ENCODE data around the gene GRIP1.

The GRIP1 gene

DNA sequence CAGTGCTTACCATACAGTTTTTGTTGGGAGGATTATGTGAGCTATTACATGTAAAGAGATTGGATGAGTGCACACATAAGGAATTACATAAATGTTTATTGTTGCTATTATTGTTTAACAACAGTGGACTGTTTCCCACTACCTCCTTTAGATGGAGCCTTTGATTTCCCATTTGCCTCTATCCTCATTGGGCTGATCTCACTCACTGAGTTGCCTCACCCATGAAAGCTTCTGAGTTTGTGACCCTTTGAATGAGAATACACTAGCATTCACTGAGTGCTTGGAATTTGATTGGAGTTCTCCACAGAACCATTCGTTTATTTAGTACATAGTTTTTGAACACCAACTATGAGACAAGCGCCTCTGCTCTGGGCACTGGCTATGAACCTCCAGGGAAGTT lies 255.6 kb downstream of the GRIP1 start:
- H3K36me3 ChIP-seq (ENCODE audit: control insufficient read depth, insufficient read depth, low read length) = no peaks in the 10 kb centered on the region
- no peak overlapping the region for H3K9ac ChIP-seq (ENCODE audit: low read length)
- no peak overlapping the region for H3K4me3 ChIP-seq (ENCODE audit: low read depth, low read length)
- H3K27ac ChIP-seq (ENCODE audit: low read depth, low read length) = no peak overlapping the region
- no peaks in the 10 kb centered on the region for H3K27me3 ChIP-seq (ENCODE audit: control insufficient read depth, insufficient read depth, low read length)
- H3K4me1 ChIP-seq (ENCODE audit: control insufficient read depth, insufficient read depth, low read length) = peaks cover 21% of the 10 kb centered on the region
- H3K9me3 ChIP-seq (ENCODE audit: control insufficient read depth, insufficient read depth, low read depth, low read length) = peaks cover 4% of the 10 kb centered on the region; the same call in 1 of the 2 replicates

DNA sequence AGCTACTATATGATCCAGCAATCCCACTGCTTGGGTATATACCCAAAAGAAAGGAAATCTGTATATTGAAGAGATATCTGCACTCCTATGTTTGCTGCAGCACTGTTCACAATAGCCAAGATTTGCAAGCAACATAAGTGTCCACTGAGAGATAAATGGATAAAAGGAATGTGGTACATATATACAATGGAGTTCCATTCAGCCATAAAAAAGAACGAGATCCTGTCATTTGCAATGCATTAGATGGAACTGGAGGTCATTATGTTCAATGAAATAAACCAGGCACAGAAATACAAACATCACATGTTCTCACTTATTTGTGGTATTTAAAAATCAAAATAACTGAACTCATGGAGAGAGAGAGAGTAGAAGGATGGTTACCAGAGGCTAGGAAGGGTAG lies 260.0 kb downstream of the GRIP1 start:
- H3K4me1 ChIP-seq (ENCODE audit: control insufficient read depth, insufficient read depth, low read length) = no peaks in the 10 kb centered on the region; the same call in 1 of the 2 replicates
- H3K27ac ChIP-seq (ENCODE audit: low read depth, low read length) = no peak overlapping the region

GRCh38 chr12:66417217-66417616 lies 261.7 kb downstream of the GRIP1 start:
- no peaks in the 10 kb centered on the region for H3K36me3 ChIP-seq (ENCODE audit: control insufficient read depth, insufficient read depth, low read length)
- no peaks in the 10 kb centered on the region for H3K4me1 ChIP-seq (ENCODE audit: control insufficient read depth, insufficient read depth, low read length)
- H3K9me3 ChIP-seq (ENCODE audit: control insufficient read depth, insufficient read depth, low read depth, low read length) = peaks cover 13% of the 10 kb centered on the region; the same call in 1 of the 2 replicates
- no peaks in the 10 kb centered on the region for H3K27me3 ChIP-seq (ENCODE audit: control insufficient read depth, insufficient read depth, low read length)
- no peak overlapping the region for H3K9ac ChIP-seq (ENCODE audit: low read length)
- H3K27ac ChIP-seq (ENCODE audit: low read depth, low read length) = no peak overlapping the region
- no peak overlapping the region for H3K4me3 ChIP-seq (ENCODE audit: low read depth, low read length)

More for the DNA sequence above, 260.0 kb downstream of the GRIP1 start:
- H3K36me3 ChIP-seq (ENCODE audit: control insufficient read depth, insufficient read depth, low read length) = no peaks in the 10 kb centered on the region
- H3K27me3 ChIP-seq (ENCODE audit: control insufficient read depth, insufficient read depth, low read length) = no peaks in the 10 kb centered on the region
- H3K4me3 ChIP-seq (ENCODE audit: low read depth, low read length) = no peak overlapping the region
- peaks cover 6% of the 10 kb centered on the region; the same call in 1 of the 2 replicates for H3K9me3 ChIP-seq (ENCODE audit: control insufficient read depth, insufficient read depth, low read depth, low read length)
- H3K9ac ChIP-seq (ENCODE audit: low read length) = no peak overlapping the region

- no peaks in the 10 kb centered on the region for H3K36me3 ChIP-seq (ENCODE audit: control insufficient read depth, insufficient read depth, low read length)
- H3K27ac ChIP-seq (ENCODE audit: low read depth, low read length) = no peak overlapping the region
- no peak overlapping the region for H3K9ac ChIP-seq (ENCODE audit: low read length)
- H3K4me1 ChIP-seq (ENCODE audit: control insufficient read depth, insufficient read depth, low read length) = peaks cover 8% of the 10 kb centered on the region
- H3K27me3 ChIP-seq (ENCODE audit: control insufficient read depth, insufficient read depth, low read length) = no peaks in the 10 kb centered on the region
- H3K9me3 ChIP-seq (ENCODE audit: control insufficient read depth, insufficient read depth, low read depth, low read length) = peaks cover 8% of the 10 kb centered on the region; the same call in 1 of the 2 replicates
- H3K4me3 ChIP-seq (ENCODE audit: low read depth, low read length) = no peak overlapping the region
These were observed 269.5 kb downstream of the GRIP1 start for GRCh38 chr12:66409195-66409871.

DNA sequence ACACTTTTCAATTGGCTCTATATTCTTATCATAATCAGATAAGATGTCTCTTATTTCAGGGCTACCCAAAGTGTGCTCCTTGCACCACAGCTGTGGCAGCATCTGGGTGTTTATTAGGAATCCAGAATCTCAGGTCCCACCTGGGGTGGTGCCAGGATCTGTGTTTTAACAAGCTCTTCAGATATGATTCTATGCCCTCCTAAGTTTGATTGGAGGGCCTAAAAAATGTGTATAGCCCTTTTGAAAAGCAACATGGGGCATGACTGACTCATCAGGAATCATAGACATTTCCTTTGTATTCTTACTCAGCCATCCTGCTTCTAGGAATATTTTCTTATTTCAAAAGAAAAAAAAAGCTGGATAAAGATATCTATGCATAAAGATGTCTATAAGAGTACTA lies 273.5 kb downstream of the GRIP1 start:
- H3K9me3 ChIP-seq (ENCODE audit: control insufficient read depth, insufficient read depth, low read depth, low read length) = no peaks in the 10 kb centered on the region
- H3K4me1 ChIP-seq (ENCODE audit: control insufficient read depth, insufficient read depth, low read length) = peaks cover 11% of the 10 kb centered on the region
- no peak overlapping the region for H3K4me3 ChIP-seq (ENCODE audit: low read depth, low read length)
- no peak overlapping the region for H3K27ac ChIP-seq (ENCODE audit: low read depth, low read length)
- H3K36me3 ChIP-seq (ENCODE audit: control insufficient read depth, insufficient read depth, low read length) = no peaks in the 10 kb centered on the region
- no peaks in the 10 kb centered on the region for H3K27me3 ChIP-seq (ENCODE audit: control insufficient read depth, insufficient read depth, low read length)
- no peak overlapping the region for H3K9ac ChIP-seq (ENCODE audit: low read length)

DNA sequence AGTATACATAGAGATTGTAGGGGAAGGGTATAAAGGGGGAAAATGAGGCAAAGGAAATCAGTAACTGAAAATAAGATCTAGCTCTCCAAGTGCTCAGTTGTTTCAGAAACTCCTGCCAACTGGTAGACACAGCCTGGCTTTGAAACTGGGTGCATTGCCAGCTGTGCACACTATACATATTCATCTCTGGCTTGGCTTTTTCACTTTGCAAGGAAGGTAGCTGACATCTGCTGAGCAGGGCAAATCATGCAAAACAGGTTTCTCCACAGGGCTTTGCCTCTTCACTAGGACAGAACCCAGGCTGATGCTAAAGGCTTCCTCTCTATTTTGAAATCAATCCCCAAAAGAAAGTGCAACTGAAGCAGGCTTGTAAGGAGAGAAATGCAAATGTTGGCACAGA lies 275.1 kb downstream of the GRIP1 start:
- H3K27ac ChIP-seq (ENCODE audit: low read depth, low read length) = no peak overlapping the region

GRCh38 chr12:66399911-66400306 lies 279.0 kb downstream of the GRIP1 start:
- no peaks in the 10 kb centered on the region for H3K9me3 ChIP-seq (ENCODE audit: control insufficient read depth, insufficient read depth, low read depth, low read length)
- H3K4me3 ChIP-seq (ENCODE audit: low read depth, low read length) = no peak overlapping the region
- H3K4me1 ChIP-seq (ENCODE audit: control insufficient read depth, insufficient read depth, low read length) = peaks cover 9% of the 10 kb centered on the region; the same call in 1 of the 2 replicates
- no peak overlapping the region for H3K27ac ChIP-seq (ENCODE audit: low read depth, low read length)
- H3K27me3 ChIP-seq (ENCODE audit: control insufficient read depth, insufficient read depth, low read length) = no peaks in the 10 kb centered on the region
- no peaks in the 10 kb centered on the region for H3K36me3 ChIP-seq (ENCODE audit: control insufficient read depth, insufficient read depth, low read length)
- H3K9ac ChIP-seq (ENCODE audit: low read length) = no peak overlapping the region

More for the DNA sequence above, 275.1 kb downstream of the GRIP1 start:
- Histone ChIP-seq H3K9me3 (ENCODE audit: control insufficient read depth, insufficient read depth, low read depth, low read length) (no peaks in the 10 kb centered on the region), H3K9ac (ENCODE audit: low read length) (no peak overlapping the region), H3K27me3 (ENCODE audit: control insufficient read depth, insufficient read depth, low read length) (no peaks in the 10 kb centered on the region), H3K4me1 (ENCODE audit: control insufficient read depth, insufficient read depth, low read length) (peaks cover 17% of the 10 kb centered on the region), H3K4me3 (ENCODE audit: low read depth, low read length) (no peak overlapping the region), H3K36me3 (ENCODE audit: control insufficient read depth, insufficient read depth, low read length) (no peaks in the 10 kb centered on the region)

- Histone ChIP-seq H3K27me3 (ENCODE audit: control insufficient read depth, insufficient read depth, low read length) (no peaks in the 10 kb centered on the region), H3K9me3 (ENCODE audit: control insufficient read depth, insufficient read depth, low read depth, low read length) (no peaks in the 10 kb centered on the region), H3K36me3 (ENCODE audit: control insufficient read depth, insufficient read depth, low read length) (no peaks in the 10 kb centered on the region), H3K4me3 (ENCODE audit: low read depth, low read length) (no peak overlapping the region), H3K27ac (ENCODE audit: low read depth, low read length) (no peak overlapping the region), H3K4me1 (ENCODE audit: control insufficient read depth, insufficient read depth, low read length) (peaks cover 9% of the 10 kb centered on the region; the same call in 1 of the 2 replicates), H3K9ac (ENCODE audit: low read length) (no peak overlapping the region)
These were observed 279.7 kb downstream of the GRIP1 start for GRCh38 chr12:66398931-66399910.

DNA sequence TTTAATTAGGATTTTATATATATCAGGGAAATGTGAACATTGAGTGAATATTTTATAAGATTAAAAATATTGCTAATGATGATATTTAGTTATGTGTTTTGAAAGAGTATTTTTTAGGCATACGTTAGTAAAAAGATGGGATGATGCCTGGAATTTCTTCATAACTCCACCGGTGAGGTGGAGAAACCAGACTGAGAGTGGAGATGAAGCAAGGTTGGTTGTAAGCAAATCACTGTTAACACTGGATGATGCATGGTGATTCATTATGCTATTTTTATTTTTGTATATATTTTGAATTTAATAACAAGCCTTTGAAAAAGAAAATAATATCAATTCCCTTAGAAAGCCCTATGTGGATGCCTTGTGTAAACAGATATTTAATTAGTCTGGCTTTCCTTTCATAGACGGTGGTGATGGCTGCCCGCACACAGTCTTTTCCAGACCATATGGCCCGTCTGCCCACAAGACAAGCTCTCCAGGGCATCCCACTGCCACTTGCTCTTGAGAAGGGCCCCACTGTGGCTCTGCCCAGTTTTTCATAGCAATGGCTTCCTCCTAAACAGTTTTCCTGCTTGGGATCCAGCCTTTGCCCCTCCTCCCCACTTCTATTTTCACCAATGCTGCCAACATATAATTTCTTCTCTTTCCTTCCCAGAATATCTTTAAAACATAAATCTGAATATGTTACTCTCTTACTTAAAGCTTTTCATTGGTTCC lies 281.1 kb downstream of the GRIP1 start:
- Histone ChIP-seq H3K9ac (ENCODE audit: low read length) (no peak overlapping the region), H3K27ac (ENCODE audit: low read depth, low read length) (no peak overlapping the region)

DNA sequence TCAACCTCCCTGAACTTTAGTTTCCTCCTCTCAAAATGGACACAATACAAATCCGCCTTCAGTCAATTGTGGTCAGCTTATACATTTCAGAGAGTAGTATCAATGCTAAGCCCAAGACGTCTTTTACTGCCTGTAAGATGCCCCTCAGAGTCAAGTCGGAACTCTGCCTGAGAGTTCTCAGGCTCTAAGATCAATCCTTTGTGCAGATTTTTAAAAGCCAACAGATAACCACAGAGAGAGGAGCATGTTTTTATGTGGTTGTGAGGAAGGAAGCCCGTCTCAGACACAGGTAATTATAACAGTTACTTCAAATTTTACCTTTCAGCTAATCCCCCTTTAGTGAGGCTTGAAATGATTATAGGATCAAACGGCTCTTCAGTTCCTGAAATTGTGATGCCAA lies 285.0 kb downstream of the GRIP1 start:
- Histone ChIP-seq H3K9ac (ENCODE audit: low read length) (no peak overlapping the region), H3K4me1 (ENCODE audit: control insufficient read depth, insufficient read depth, low read length) (no peaks in the 10 kb centered on the region), H3K9me3 (ENCODE audit: control insufficient read depth, insufficient read depth, low read depth, low read length) (no peaks in the 10 kb centered on the region), H3K27ac (ENCODE audit: low read depth, low read length) (no peak overlapping the region), H3K36me3 (ENCODE audit: control insufficient read depth, insufficient read depth, low read length) (no peaks in the 10 kb centered on the region), H3K4me3 (ENCODE audit: low read depth, low read length) (no peak overlapping the region), H3K27me3 (ENCODE audit: control insufficient read depth, insufficient read depth, low read length) (no peaks in the 10 kb centered on the region)

More for the DNA sequence above, 281.1 kb downstream of the GRIP1 start:
- no peaks in the 10 kb centered on the region for H3K36me3 ChIP-seq (ENCODE audit: control insufficient read depth, insufficient read depth, low read length)
- no peaks in the 10 kb centered on the region for H3K9me3 ChIP-seq (ENCODE audit: control insufficient read depth, insufficient read depth, low read depth, low read length)
- no peak overlapping the region for H3K4me3 ChIP-seq (ENCODE audit: low read depth, low read length)
- peaks cover 9% of the 10 kb centered on the region; the same call in 1 of the 2 replicates for H3K4me1 ChIP-seq (ENCODE audit: control insufficient read depth, insufficient read depth, low read length)
- no peaks in the 10 kb centered on the region for H3K27me3 ChIP-seq (ENCODE audit: control insufficient read depth, insufficient read depth, low read length)

Measured in HUES6 (cell line).